ENCODE measurements around the gene PRR29.
"Not testable (repeated sequence)": the region's sequence is repeated elsewhere in the genome, so short reads cannot be mapped to it uniquely, and the experiment has no call there.

PRR29 gene

DNA sequence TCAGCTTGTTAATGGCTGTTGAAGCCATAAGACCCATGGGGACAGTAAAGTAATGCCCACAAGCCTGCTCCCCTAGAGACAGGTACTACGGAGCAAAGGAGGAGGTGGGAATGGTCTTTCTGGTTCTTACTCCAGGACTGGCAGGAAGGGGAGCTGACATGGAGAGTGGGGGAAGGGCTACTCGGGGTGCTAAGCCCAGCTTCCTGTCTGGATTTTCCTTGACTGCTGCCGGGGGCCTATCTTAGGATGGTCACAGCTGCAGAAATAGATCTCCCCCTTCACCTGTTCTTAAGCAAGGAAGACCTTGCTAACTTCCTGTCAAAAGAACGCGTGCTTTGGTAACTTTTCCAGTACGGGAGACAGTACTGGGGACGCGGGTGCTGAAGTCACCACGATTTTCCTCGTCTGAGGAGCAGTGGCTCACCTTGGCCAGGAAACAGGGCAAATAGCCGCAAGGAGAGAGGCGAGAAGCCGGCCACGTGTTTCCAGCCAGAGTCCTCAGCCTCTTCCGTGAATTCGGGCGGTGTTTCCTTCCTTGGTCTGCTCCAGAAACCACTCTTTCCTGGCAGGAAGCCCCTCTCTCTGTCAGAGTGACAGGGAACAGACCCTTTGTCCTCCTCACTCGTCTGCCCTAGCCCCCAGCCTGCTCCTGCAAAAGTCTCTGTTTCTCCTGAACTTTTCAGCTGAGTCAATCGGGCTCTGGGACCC, 656 bp upstream of the PRR29 start:
- DNase-seq (ENCODE audit: low read depth): no peak

DNA sequence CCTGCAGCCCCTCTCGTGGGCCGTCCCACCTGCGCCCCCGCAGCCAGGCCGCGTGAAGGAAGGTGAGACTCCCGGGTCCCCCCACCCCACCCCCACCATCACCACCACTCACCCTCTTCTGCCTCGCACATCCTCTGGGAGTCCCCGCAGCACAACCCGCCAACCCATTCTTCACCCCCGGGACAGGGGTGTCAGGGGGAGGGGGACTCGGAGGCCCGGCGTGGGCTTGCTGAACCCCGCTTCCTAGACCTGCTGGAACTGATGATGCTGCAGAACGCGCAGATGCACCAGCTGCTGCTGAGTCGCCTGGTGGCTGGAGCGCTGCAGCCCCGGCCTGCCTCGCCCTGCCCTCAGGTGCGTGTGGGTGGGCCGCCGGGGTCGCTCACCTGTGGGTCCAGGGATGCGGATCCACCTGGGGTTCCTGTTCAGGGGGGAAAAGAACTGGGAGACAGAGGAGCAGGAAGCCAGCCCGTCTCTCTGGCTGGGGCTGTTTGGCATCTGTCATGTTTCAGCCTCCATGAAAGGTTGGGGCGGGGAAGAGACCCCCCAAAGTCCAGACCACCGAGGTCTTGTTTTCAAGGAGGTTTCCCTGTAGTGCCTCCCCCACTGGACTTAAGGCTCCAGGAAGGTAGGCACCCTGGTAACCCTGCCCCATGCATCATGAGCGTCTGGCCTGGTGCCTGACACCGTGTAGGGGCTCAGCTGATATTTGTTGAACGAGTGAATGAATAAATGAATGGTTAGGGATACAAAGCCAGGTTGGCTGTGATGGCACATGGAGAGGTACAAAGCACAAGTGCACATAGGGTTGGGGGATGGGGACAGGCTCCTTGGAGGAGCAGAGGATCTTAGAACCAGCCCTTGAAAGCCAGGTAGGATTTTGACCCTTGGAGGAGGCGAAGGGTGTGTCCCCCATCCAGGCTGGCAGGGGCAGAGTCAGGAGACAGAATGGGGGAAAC, 849 bp downstream of the PRR29 start:
- DNase-seq (ENCODE audit: low read depth): no peak

DNA sequence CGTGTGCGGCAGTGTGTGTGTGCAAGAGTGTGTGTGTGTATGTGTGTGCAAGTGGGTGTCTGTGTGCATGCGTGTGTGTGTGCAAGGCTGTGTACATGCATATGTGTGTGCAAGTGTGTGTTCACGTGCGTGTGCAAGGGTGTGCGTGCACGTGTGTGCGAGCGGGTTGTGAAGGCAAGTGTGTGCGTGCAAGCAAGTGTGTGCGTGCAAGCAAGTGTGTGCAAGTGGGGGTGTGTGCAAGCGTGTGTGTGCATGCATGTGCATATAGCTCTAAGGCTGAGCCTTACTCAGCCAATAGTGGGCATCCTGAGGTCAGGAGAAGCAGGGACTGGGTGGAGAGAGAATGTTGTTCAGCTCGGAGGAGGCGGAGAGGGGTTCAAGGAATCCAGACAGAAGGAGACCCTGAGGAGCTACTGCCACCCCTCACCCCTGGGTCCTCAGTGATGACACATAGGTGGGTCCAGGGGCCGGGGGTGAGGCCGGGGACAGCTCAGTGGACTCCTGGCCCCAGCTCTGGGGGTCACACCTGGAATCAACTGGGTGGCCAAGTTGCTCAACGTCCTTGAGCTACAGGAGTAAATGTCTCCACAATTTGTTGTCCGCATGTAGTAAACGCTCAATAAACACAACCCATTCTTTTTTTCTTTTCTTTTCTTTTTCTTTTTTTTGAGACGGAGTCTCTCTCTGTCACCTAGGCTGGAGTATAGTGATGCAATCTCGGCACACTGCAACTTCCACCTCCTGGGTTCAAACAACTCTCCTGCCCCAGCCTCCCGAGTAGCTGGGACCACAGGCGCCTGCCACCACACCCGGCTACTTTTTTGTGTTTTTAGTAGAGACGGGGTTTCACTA, 1.8 kb downstream of the PRR29 start:
- no peak for DNase-seq (ENCODE audit: low read depth)

DNA sequence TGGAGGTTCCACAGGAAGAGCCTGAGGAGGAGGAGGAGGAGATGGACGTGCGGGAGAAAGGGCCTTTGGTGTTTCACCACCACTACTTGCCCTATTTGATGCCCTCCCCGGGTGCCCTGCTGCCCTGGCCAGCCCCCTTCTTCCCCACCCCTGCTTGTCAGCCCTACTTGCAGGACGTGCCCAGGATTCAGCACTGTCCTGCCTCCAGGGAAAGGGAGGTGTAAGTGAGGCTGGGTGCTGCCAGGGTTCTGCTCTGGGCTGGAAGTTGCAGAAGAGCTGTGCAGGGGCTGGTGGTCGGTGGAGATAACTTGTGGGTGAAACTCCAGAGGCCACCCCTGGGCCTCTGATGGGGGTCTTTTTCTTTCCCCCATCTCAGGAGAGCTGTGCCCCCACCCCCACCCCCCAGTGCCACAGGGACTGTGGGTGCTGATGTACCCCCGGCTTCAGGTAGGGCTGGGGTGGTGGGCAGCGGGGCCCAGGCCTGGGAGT, 3.0 kb downstream of the PRR29 start:
- DNase-seq (ENCODE audit: low read depth): no peak

GRCh38 chr17:64001763-64002529, 3.8 kb downstream of the PRR29 start:
- no peak for DNase-seq (ENCODE audit: low read depth)

- no peak for DNase-seq (ENCODE audit: low read depth)
These were observed 4.7 kb downstream of the PRR29 start for GRCh38 chr17:64002658-64003525.

DNA sequence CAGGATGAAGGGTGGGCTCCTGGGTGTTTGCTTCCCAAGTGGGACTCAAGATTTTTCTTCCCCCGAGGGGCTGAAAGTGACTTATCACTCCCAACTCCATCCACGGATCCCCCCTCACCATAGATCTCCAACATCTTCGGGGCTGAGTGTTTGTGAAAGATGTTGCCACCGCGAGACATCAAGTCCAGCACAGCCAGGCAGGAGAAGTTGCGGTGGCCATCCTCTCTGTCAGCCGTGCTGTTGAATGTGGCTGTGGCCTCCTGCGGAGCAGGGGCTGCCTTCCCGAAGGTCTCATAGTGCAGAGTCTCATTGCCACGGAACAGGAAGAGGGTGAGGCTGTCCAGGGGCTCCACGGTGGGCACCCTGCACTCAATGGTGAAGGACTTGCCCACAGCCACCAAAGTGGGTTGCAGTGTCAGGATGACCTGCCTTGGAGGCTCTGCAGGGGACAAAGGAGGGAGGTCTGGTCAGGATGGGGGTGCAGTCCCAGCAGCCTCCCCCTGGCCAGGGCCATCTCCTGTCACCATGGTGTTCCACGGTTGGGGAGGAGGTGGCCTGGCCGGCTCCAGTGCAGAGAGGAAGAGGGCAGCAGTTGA, 5.5 kb downstream of the PRR29 start:
- no peak for DNase-seq (ENCODE audit: low read depth)

GRCh38 chr17:64004218-64004770, 6.1 kb downstream of the PRR29 start:
- DNase-seq (ENCODE audit: low read depth): no peak

DNA sequence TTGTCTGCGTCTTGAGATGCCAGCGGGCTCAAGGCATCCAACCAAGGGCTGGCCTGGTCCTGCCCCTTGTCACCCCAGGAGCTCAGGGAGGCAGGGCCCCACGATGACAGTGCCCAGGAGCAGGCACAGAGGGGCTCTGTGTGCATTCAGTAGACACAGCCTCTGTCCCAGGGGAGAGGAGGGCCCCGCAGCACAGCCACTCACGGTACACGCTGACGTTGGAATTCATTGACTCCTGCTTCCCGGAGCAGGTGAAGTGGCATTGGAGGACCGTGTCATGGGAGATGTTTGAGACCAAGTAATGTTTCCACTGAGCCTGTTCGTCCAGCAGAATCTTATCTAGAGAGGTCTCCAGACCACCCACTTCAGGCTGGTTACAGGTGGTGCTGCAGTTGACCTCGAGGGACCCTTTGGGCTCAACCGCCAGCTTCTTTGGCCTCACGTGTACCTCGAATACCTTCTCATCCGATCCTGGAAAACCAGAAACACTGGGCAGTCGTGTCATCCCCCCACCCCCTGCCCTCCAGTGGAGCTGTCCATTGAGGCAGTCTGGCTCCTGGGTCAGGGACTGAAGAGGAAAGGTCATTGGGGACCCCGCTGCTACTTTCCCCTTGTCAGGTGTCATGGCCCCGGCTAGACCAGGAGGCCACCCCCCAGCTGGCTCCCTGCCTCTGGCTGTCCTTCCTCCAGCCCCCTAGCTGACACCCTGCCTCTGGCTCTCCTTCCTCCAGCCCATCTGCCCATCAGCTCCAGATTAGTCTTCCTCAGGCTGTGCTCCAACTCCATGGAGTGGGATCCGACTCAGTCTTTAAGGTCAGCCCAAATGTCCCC, 7.0 kb downstream of the PRR29 start:
- DNase-seq (ENCODE audit: low read depth): no peak

DNA sequence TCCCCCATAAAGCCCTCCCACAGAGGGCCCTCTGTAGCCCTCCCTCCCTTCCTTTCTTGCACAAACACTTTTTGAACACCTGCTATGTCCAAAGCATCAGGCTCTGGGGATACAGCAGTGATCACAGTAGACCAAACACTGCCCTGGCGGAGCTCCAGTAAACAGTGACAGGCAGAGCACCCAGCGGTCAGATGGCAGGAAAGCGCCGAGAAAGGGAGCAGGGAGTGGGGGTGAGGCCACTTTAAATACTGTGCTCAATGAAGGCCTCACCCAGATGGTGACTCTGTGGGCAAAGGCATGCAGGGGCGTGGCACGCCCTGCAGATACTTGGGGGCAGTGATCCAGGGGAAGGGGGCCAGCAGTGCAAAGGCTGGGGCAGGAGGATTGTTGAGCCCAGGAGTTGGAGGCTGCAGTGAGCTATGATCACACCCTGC, 7.6 kb downstream of the PRR29 start:
- DNase-seq (ENCODE audit: low read depth): no peak

- no peak for DNase-seq (ENCODE audit: low read depth)
These were observed 8.4 kb downstream of the PRR29 start for GRCh38 chr17:64006361-64007088.

- not testable (repeated sequence) for DNase-seq (ENCODE audit: low read depth)
These were observed 9.1 kb downstream of the PRR29 start for GRCh38 chr17:64007089-64007837.

GRCh38 chr17:64007838-64008282, 9.7 kb downstream of the PRR29 start:
- DNase-seq (ENCODE audit: low read depth): no peak

DNA sequence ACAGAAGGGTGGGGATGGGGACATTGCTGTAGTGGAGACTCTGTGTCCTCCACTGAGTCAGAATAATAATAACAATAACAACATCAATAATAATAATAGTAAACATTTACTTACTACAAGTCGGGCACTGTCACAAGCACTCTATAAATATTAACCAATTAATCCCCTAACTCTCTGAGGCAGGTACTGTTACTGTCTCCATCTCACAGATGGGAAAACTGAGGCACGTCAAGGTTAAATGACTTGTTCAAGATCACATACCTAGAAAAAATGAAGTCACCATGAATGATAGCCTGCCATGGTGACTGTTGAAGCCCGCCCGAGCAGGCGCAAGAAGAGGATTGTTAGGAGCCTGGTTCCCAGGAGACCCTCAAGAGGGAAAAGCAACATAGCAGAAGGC, 10.2 kb downstream of the PRR29 start:
- no peak for DNase-seq (ENCODE audit: low read depth)

DNA sequence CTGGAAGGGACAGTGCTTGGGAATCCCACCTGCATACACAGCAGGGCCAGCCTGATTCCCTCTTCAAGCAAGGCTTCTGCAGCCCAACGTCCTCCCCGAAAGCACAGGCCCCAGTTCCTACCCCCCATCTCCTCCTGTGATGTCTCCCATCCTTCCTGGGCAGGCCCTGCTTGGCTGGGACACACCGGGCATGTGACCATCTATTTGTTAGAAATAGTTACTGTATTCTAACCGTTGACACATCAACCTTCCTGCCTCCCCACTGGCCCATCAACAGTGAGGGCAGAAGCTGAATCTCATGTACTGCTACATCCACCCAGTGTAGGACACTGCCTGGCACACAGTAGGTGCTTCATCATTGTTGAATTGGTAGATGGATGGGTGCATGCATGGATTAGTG, 10.7 kb downstream of the PRR29 start:
- no peak for DNase-seq (ENCODE audit: low read depth)

- DNase-seq (ENCODE audit: low read depth): no peak
These were observed 11.6 kb downstream of the PRR29 start for GRCh38 chr17:64009571-64010402.
